GM12873 (cell line): ENCODE measurements around the gene CBR1.

Source experiments
- CTCF ChIP-seq: IDR thresholded peaks from 2 replicates; pipeline ENCODE4 v1.5.1; 2012; ENCODE audit warnings: low read depth, mild to moderate bottlenecking, moderate library complexity, low read length, control low read depth; ENCODE audit not compliant: insufficient read depth; ENCODE audit errors: missing control alignments

The CBR1 gene

GRCh38 chr21:36075171-36075570 lies 5.3 kb downstream of the CBR1 start:
- TF ChIP-seq CTCF: no peak

- TF ChIP-seq CTCF: no peak
Observed at GRCh38 chr21:36075953-36076352, 6.1 kb downstream of the CBR1 start.

GRCh38 chr21:36076878-36077655 lies 7.2 kb downstream of the CBR1 start:
- no peak for TF ChIP-seq CTCF

- TF ChIP-seq CTCF: no peak
Observed at GRCh38 chr21:36077758-36078157, 7.9 kb downstream of the CBR1 start.

GRCh38 chr21:36079010-36079649 lies 9.3 kb downstream of the CBR1 start:
- no peak for TF ChIP-seq CTCF

GRCh38 chr21:36079671-36080070 lies 9.8 kb downstream of the CBR1 start:
- no peak for TF ChIP-seq CTCF

- no peak for TF ChIP-seq CTCF
Observed at GRCh38 chr21:36080386-36080785, 10.6 kb downstream of the CBR1 start.
